Adrenal gland (tissue), 19 donors: ENCODE results near the gene UBQLN3. TPM values are rescaled to one million over a fixed set of nuclear protein-coding genes. Genes with fewer than 3 reads are reported as not detected.

ENCODE experiments used
- DNase-seq, 7 donors: peaks; one replicate each; pipeline ENCODE4 v3.0.0-alpha.2; 2019 to 2020
- H3K27ac ChIP-seq, 5 donors: fragments of 200-600 bp; sonication (generic) in 4 of 5; 1 replicate in 3 of 5; 2 replicates in 2 of 5; pipeline versions ENCODE4 v1.5.1 to v1.8.0; 2016 to 2020; ENCODE audit warnings: mild to moderate bottlenecking in 1 of 5
- H3K27me3 ChIP-seq: fragments of 200-600 bp; 2 replicates; pipeline ENCODE4 v1.8.0; 2021
- H3K36me3 ChIP-seq, 2 donors: fragments of 200-600 bp; replicated peaks in 1 of 2; 1 replicate in 1 of 2; 2 replicates in 1 of 2; pipeline versions ENCODE4 v1.5.1 to v1.8.0; 2018 to 2022
- H3K4me1 ChIP-seq, 2 donors: fragments of 200-600 bp; replicated peaks in 1 of 2; 1 replicate in 1 of 2; 2 replicates in 1 of 2; pipeline versions ENCODE4 v1.5.1 to v1.8.0; 2018 to 2021
- H3K4me3 ChIP-seq, 4 donors: fragments of 200-600 bp; sonication (generic) in 3 of 4; one replicate each; pipeline ENCODE4 v1.5.1; 2016 to 2018
- H3K9me3 ChIP-seq, 3 donors: fragments of 200-600 bp; sonication (generic) in 1 of 3; replicated peaks in 1 of 3; 1 replicate in 2 of 3; 2 replicates in 1 of 3; pipeline versions ENCODE4 v1.5.1 to v1.8.0; 2016 to 2021
- POLR2A ChIP-seq, 2 donors: fragments of 450-650 bp; IDR thresholded peaks; one replicate each; pipeline ENCODE4 v1.6.1; 2017; ENCODE audit warnings: antibody characterized with exemption in 2 of 2, mild to moderate bottlenecking in 2 of 2, moderate library complexity in 1 of 2
- WGBS, 4 donors: extraction: QIAGEN DNeasy Blood & Tissue Kit in 2 of 4; methylation state at CpG; one replicate each; pipeline versions ENCODE4 v1.1.5 to v1.1.7; 2013 to 2017; 5-methylcytosine and 5-hydroxymethylcytosine counted together
- intact Hi-C, 2 donors: fragments of 100-400 bp; cut with DNase I; formaldehyde crosslinking; loops; one replicate each; pipeline versions ENCODE4 v1.14.1 to v1.15.0; 2022 to 2023
- long read RNA-seq, 10 donors: library from polyadenylated mRNA in 3 of 10; unstranded in 2 of 10; stranded (forward) in 1 of 10; transcript quantifications; one replicate each; pipeline ENCODE4 v2.0.0 and lab custom pipeline, GENCODE V29; 2021 to 2026
- polyA plus RNA-seq, 3 donors: library from polyadenylated mRNA; stranded (reverse); fragments of 200-250 nt in 2 of 3; fragments of 350-450 nt in 1 of 3; fragmentation: Illumina TruSeq in 1 of 3; extraction: RNeasy Lipid Tissue Mini Kit (QIAGEN cat#74804) in 1 of 3; gene quantifications; one replicate each; pipeline ENCODE4 v1.2.3, GENCODE V29; 2013 to 2014
- total RNA-seq, 9 donors: library from RNA; depleted of rRNA in 4 of 9; stranded (reverse); fragments of >200 nt in 4 of 9; fragments of 120-200 nt in 1 of 9; fragmentation: NEBNext Ultra II Directional in 1 of 9; extraction: Animal tissue kit (Norgen Biotek cat#: 25700) in 1 of 9; gene quantifications; one replicate each; pipeline versions ENCODE4 v1.1.0 to v1.2.4, GENCODE V29; 2013 to 2023
- TF ChIP-seq, protein P1 (sequence below), 6 experiments: fragments of 450-650 bp in 4 of 6; fragments of 200-600 bp in 2 of 6; sonication (generic) in 1 of 6; IDR thresholded peaks; 1 replicate in 5 of 6; 2 replicates in 1 of 6; pipeline versions ENCODE4 v1.5.1 to v1.8.0; 2016 to 2021; ENCODE audit warnings: antibody characterized with exemption in 6 of 6, mild to moderate bottlenecking in 2 of 6, moderate library complexity in 1 of 6
- donor health status: healthy with polysubstance abuse.
- donor health status: Bipolar disorder and iron deficiency.
- donor health status: DM: yes; HTN: yes; CAD: no.
- donor health status: DM: no; HTN: no; CAD: no.
- donor health status: DM: no; HTN: no; CAD: no.
- donor health status: DM: yes; HTN: yes; CAD: no.

Gene UBQLN3
- total RNA-seq (under 1 TPM in 6 of 9 donors, not detected in 3; 0.25 to 0.67 (median 0.48) TPM), polyA plus RNA-seq (not detected)
- long read RNA-seq, donor 1: 0 reads
- long read RNA-seq, donor 2: 0 reads
- long read RNA-seq, donor 3: 0 reads
- long read RNA-seq, donor 4: 0 reads
- long read RNA-seq, donor 5: 0 reads
- long read RNA-seq, donor 6: 0 reads
- long read RNA-seq, donor 7: 0 reads
- long read RNA-seq, donor 8: 0 reads
- long read RNA-seq, donor 9: 0 reads
- long read RNA-seq, donor 10: 0 reads

DNA sequence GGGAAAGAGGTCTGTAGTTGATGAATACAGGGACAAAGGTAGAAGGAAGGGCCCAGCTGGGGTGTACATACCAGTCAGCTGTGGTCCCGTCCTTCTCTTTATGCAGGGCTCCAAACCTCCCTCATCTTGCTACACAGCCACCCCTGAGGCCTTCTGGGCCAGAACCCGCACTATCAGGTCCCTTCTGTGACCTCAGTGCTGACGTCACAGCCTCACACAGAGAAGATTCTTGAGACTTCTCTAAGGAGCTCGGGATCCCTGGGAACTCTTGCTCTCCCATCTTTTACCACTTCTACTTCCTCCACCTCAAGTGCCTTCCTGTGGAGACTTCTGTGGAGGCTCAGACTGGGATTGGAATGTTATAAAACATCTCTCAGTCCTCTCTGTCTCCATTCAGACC lies at the start of gene UBQLN3:
TSS of gene UBQLN3 (minus strand) at position 155 of the 400 bp plus-strand sequence. CDS start 399 bp downstream, outside the sequence.
- H3K4me3 ChIP-seq: no peak within 1 kb of the TSS
- H3K27me3 ChIP-seq: no peaks in the 10 kb centered on the region
- intact Hi-C loops: no loop called here
- no peaks in the 10 kb centered on the region for H3K4me1 ChIP-seq
- no peaks in the 10 kb centered on the region for H3K36me3 ChIP-seq
- no peak for DNase-seq
- TF ChIP-seq, protein P1, sequence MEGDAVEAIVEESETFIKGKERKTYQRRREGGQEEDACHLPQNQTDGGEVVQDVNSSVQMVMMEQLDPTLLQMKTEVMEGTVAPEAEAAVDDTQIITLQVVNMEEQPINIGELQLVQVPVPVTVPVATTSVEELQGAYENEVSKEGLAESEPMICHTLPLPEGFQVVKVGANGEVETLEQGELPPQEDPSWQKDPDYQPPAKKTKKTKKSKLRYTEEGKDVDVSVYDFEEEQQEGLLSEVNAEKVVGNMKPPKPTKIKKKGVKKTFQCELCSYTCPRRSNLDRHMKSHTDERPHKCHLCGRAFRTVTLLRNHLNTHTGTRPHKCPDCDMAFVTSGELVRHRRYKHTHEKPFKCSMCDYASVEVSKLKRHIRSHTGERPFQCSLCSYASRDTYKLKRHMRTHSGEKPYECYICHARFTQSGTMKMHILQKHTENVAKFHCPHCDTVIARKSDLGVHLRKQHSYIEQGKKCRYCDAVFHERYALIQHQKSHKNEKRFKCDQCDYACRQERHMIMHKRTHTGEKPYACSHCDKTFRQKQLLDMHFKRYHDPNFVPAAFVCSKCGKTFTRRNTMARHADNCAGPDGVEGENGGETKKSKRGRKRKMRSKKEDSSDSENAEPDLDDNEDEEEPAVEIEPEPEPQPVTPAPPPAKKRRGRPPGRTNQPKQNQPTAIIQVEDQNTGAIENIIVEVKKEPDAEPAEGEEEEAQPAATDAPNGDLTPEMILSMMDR (IDR thresholded peaks at IDR 0.05): no peak
- TF ChIP-seq POLR2A (IDR thresholded peaks at IDR 0.05): no peak
- WGBS, 4 donors: 75 to 84% (median 80%) methylated on average over 4 of the region's 4 CpGs
- no peaks in the 10 kb centered on the region for H3K9me3 ChIP-seq
- H3K27ac ChIP-seq: no peak within 1 kb of the TSS

DNA sequence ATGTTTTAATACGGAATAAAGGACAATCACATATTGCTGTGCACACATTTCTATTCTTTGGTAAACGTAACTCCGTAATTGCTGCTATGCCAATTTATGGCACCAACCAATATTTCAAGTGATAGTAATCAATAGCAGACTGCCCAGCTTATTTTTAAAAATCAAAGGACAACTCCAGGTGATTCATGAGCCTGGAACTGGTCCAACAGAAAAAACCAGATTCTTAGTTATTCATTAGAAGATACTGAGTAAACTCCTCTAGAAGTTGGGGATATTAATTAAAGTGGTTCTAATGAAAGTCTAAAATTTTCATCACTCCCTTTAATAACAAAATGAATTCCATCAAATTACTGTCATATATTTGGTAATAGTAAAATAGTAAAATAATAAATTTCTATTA lies 48.0 kb upstream of the UBQLN3 start:
- Histone ChIP-seq H3K9me3 (no peaks in the 10 kb centered on the region), H3K27ac (no peak overlapping the region), H3K27me3 (no peaks in the 10 kb centered on the region), H3K4me1 (no peaks in the 10 kb centered on the region), H3K4me3 (no peak overlapping the region), H3K36me3 (no peaks in the 10 kb centered on the region)
- WGBS, 4 donors: 51 to 71% (median 52%) methylated on average over 3 of the region's 3 CpGs
- DNase-seq: no peak
- TF ChIP-seq, protein P1 (IDR thresholded peaks at IDR 0.05): no peak
- no peak for TF ChIP-seq POLR2A (IDR thresholded peaks at IDR 0.05)
- intact Hi-C loops: no loop called here

DNA sequence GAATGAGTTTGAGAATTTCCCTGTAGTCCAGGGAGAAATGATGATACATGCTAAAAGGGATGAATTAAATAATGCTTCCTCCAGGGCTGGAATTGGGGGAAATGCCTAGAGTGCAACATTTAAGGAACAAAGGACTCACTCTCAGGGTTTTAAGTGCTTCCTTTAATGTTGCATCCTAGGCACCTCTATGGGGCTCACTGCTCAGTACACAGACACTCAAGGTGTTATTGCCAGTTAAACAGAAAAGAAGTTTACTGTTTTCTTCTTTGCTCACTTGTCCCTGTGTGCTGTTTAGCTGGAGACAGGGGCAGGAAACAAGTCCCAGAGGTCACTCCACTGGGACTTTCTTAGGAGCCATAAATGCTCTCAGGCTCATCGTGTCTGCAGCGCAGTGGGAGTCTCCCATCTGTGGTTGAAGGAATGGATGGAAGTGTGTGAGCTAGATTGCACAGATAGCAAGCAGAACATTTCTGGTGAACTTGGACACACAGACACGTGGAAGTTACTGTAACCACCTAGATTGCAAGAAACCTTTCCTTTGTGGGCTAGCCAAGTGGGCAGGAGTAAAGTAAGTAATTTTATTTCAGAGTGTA lies 46.9 kb upstream of the UBQLN3 start:
- Histone ChIP-seq H3K27ac (no peak overlapping the region), H3K4me1 (no peaks in the 10 kb centered on the region), H3K27me3 (no peaks in the 10 kb centered on the region), H3K4me3 (no peak overlapping the region), H3K9me3 (no peaks in the 10 kb centered on the region), H3K36me3 (no peaks in the 10 kb centered on the region)
- intact Hi-C loops: no loop called here
- no peak for TF ChIP-seq POLR2A (IDR thresholded peaks at IDR 0.05)
- TF ChIP-seq, protein P1 (IDR thresholded peaks at IDR 0.05): no peak
- DNase-seq: no peak
- WGBS, 4 donors: 50 to 65% (median 60%) methylated on average over 3 of the region's 3 CpGs

DNA sequence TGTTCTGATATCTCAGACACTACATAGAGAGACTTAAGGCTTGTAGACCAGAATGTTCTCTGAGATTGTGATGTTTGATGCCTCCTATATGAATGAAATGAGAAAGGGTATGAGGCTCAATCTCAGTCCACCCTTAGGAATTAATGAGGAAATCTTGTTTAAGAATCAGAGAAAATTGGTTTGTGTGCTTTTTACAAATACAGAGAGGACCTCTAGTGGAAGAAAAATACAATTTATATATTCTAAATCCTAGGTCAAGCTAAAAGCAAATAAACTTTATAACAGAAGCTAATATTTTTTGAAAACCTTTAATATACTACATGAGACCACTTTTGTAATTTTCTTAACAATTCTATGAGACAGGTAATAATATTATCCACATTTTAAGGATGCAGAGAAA lies 43.6 kb upstream of the UBQLN3 start:
- no peaks in the 10 kb centered on the region for H3K9me3 ChIP-seq
- no peaks in the 10 kb centered on the region for H3K36me3 ChIP-seq
- H3K4me3 ChIP-seq: no peak overlapping the region
- TF ChIP-seq POLR2A (IDR thresholded peaks at IDR 0.05): no peak
- TF ChIP-seq, protein P1 (IDR thresholded peaks at IDR 0.05): peak in 3 of 6 experiments; percentile 5 to 33 (median 24)
- intact Hi-C loops: no loop called here
- no peak overlapping the region for H3K27ac ChIP-seq
- H3K4me1 ChIP-seq: no peaks in the 10 kb centered on the region
- no peaks in the 10 kb centered on the region for H3K27me3 ChIP-seq
- no peak for DNase-seq
